Measurements from ENCODE around the gene VPREB1. TPM values are rescaled to one million over a fixed set of nuclear protein-coding genes. Genes with fewer than 3 reads are reported as not detected.

VPREB1 gene, protein sequence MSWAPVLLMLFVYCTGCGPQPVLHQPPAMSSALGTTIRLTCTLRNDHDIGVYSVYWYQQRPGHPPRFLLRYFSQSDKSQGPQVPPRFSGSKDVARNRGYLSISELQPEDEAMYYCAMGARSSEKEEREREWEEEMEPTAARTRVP
- not detected in 2 replicates for total RNA-seq

GRCh38 chr22:22244316-22245250 lies at the start of gene VPREB1:
Gene VPREB1, plus strand, starts transcription at chr22:22244786. Its CDS starts 28 bp downstream, at chr22:22244814.

All from airway epithelial cell (primary cell).